Measurements from ENCODE around the gene SSBP3.

The SSBP3 gene

GRCh38 chr1:54297596-54298283 is 108.5 kb downstream of the SSBP3 start:
- Histone ChIP-seq H3K14ac (ENCODE audit: low read length in 2 of 2) (peak overlapping the region in 1 of 2 experiments; percentile 80), H3K4ac (ENCODE audit: low read depth in 1 of 2, low read length in 2 of 2) (peak overlapping the region in 1 of 2 experiments; percentile 17), H2BK120ac (ENCODE audit: low read depth, low read length) (no peak overlapping the region), H3K9ac (ENCODE audit: low read length) (no peak overlapping the region), H2BK5ac (ENCODE audit: low read depth, low read length, poor library complexity, severe bottlenecking) (no peak overlapping the region), H3K79me1 (replicated peaks; ENCODE audit: low read length, poor library complexity, severe bottlenecking) (peaks cover 52% of the 10 kb centered on the region), H3K4me3 (ENCODE audit: insufficient read depth in 1 of 2, low read depth in 1 of 2, low read length in 2 of 2) (no peak overlapping the region), H3K9me3 (ENCODE audit: control insufficient read depth, low read length) (no peaks in the 10 kb centered on the region), H3K18ac (ENCODE audit: low read depth in 1 of 2, low read length in 2 of 2) (peak overlapping the region; percentile 8 to 54), H4K8ac (ENCODE audit: low read length) (no peak overlapping the region), H3K4me1 (ENCODE audit: control insufficient read depth, insufficient read depth, low read depth, low read length) (peaks cover 30% of the 10 kb centered on the region), H2BK12ac (ENCODE audit: low read length in 2 of 2) (no peak overlapping the region), H2BK15ac (ENCODE audit: low read depth, poor library complexity, severe bottlenecking) (peak overlapping the region; percentile 26), H3K36me3 (ENCODE audit: control insufficient read depth in 1 of 2, insufficient read depth in 2 of 2, low read depth in 1 of 2, low read length in 2 of 2) (no peaks in the 10 kb centered on the region), H3K27ac (ENCODE audit: low read length, poor library complexity, severe bottlenecking) (no peak overlapping the region), H2AK5ac (ENCODE audit: low read length, severe bottlenecking) (peak overlapping the region; percentile 26), H3K4me2 (ENCODE audit: low read length, poor library complexity, severe bottlenecking) (no peak overlapping the region), H3K23ac (ENCODE audit: low read length in 2 of 2) (no peak overlapping the region), H3K27me3 (ENCODE audit: control insufficient read depth in 1 of 2, insufficient read depth in 1 of 2, low read length in 2 of 2) (no peaks in the 10 kb centered on the region), H2AFZ (ENCODE audit: low read depth, low read length) (no peak overlapping the region), H4K91ac (ENCODE audit: low read length) (peak overlapping the region; percentile 73)
- WGBS: 88% methylated on average over 6 of the region's 6 CpGs
- no peak for DNase-seq

- DNase-seq: no peak
- Histone ChIP-seq H2BK120ac (ENCODE audit: low read depth, low read length) (no peak overlapping the region), H3K79me1 (replicated peaks; ENCODE audit: low read length, poor library complexity, severe bottlenecking) (peaks cover 51% of the 10 kb centered on the region), H2AFZ (ENCODE audit: low read depth, low read length) (no peak overlapping the region), H3K4me3 (ENCODE audit: insufficient read depth in 1 of 2, low read depth in 1 of 2, low read length in 2 of 2) (no peak overlapping the region), H2BK15ac (ENCODE audit: low read depth, poor library complexity, severe bottlenecking) (no peak overlapping the region), H4K8ac (ENCODE audit: low read length) (no peak overlapping the region), H2AK5ac (ENCODE audit: low read length, severe bottlenecking) (peak overlapping the region; percentile 16), H2BK5ac (ENCODE audit: low read depth, low read length, poor library complexity, severe bottlenecking) (no peak overlapping the region), H4K91ac (ENCODE audit: low read length) (no peak overlapping the region), H3K9me3 (ENCODE audit: control insufficient read depth, low read length) (no peaks in the 10 kb centered on the region), H3K27me3 (ENCODE audit: control insufficient read depth in 1 of 2, insufficient read depth in 1 of 2, low read length in 2 of 2) (no peaks in the 10 kb centered on the region), H3K4me1 (ENCODE audit: control insufficient read depth, insufficient read depth, low read depth, low read length) (peaks cover 28% of the 10 kb centered on the region), H3K14ac (ENCODE audit: low read length in 2 of 2) (no peak overlapping the region), H3K18ac (ENCODE audit: low read depth in 1 of 2, low read length in 2 of 2) (no peak overlapping the region), H3K9ac (ENCODE audit: low read length) (no peak overlapping the region), H2BK12ac (ENCODE audit: low read length in 2 of 2) (no peak overlapping the region), H3K23ac (ENCODE audit: low read length in 2 of 2) (no peak overlapping the region), H3K4me2 (ENCODE audit: low read length, poor library complexity, severe bottlenecking) (no peak overlapping the region), H3K4ac (ENCODE audit: low read depth in 1 of 2, low read length in 2 of 2) (no peak overlapping the region), H3K27ac (ENCODE audit: low read length, poor library complexity, severe bottlenecking) (no peak overlapping the region), H3K36me3 (ENCODE audit: control insufficient read depth in 1 of 2, insufficient read depth in 2 of 2, low read depth in 1 of 2, low read length in 2 of 2) (no peaks in the 10 kb centered on the region)
- 94% methylated on average over 5 of the region's 5 CpGs for WGBS
These were observed 109.5 kb downstream of the SSBP3 start for GRCh38 chr1:54296666-54297065.

GRCh38 chr1:54294887-54295286 is 111.3 kb downstream of the SSBP3 start:
- no peak overlapping the region for H3K27ac ChIP-seq (ENCODE audit: low read length, poor library complexity, severe bottlenecking)
- no peaks in the 10 kb centered on the region for H3K9me3 ChIP-seq (ENCODE audit: control insufficient read depth, low read length)
- no peak overlapping the region for H2BK15ac ChIP-seq (ENCODE audit: low read depth, poor library complexity, severe bottlenecking)
- H3K36me3 ChIP-seq (ENCODE audit: control insufficient read depth in 1 of 2, insufficient read depth in 2 of 2, low read depth in 1 of 2, low read length in 2 of 2): no peaks in the 10 kb centered on the region
- H3K79me1 ChIP-seq (replicated peaks; ENCODE audit: low read length, poor library complexity, severe bottlenecking): peaks cover 45% of the 10 kb centered on the region
- H4K8ac ChIP-seq (ENCODE audit: low read length): no peak overlapping the region
- no peaks in the 10 kb centered on the region for H3K27me3 ChIP-seq (ENCODE audit: control insufficient read depth in 1 of 2, insufficient read depth in 1 of 2, low read length in 2 of 2)
- no peak overlapping the region for H2BK5ac ChIP-seq (ENCODE audit: low read depth, low read length, poor library complexity, severe bottlenecking)
- DNase-seq: peak; percentile 72
- peak overlapping the region in 1 of 2 experiments; percentile 8 for H2BK12ac ChIP-seq (ENCODE audit: low read length in 2 of 2)
- H3K18ac ChIP-seq (ENCODE audit: low read depth in 1 of 2, low read length in 2 of 2): peak overlapping the region; percentile 28 to 40
- no peak overlapping the region for H2AFZ ChIP-seq (ENCODE audit: low read depth, low read length)
- no peak overlapping the region for H3K9ac ChIP-seq (ENCODE audit: low read length)
- H3K4me3 ChIP-seq (ENCODE audit: insufficient read depth in 1 of 2, low read depth in 1 of 2, low read length in 2 of 2): no peak overlapping the region
- no peak overlapping the region for H3K14ac ChIP-seq (ENCODE audit: low read length in 2 of 2)
- peaks cover 33% of the 10 kb centered on the region for H3K4me1 ChIP-seq (ENCODE audit: control insufficient read depth, insufficient read depth, low read depth, low read length)
- no peak overlapping the region for H3K4me2 ChIP-seq (ENCODE audit: low read length, poor library complexity, severe bottlenecking)
- H4K91ac ChIP-seq (ENCODE audit: low read length): no peak overlapping the region
- H2AK5ac ChIP-seq (ENCODE audit: low read length, severe bottlenecking): no peak overlapping the region
- peak overlapping the region in 1 of 2 experiments; percentile 22 for H3K4ac ChIP-seq (ENCODE audit: low read depth in 1 of 2, low read length in 2 of 2)
- WGBS: 81% methylated on average over 6 of the region's 6 CpGs
- no peak overlapping the region for H3K23ac ChIP-seq (ENCODE audit: low read length in 2 of 2)
- no peak overlapping the region for H2BK120ac ChIP-seq (ENCODE audit: low read depth, low read length)

- no peak overlapping the region for H2BK120ac ChIP-seq (ENCODE audit: low read depth, low read length)
These were observed 113.9 kb downstream of the SSBP3 start for GRCh38 chr1:54292002-54292911.

More at GRCh38 chr1:54292002-54292911, 113.9 kb downstream of the SSBP3 start:
- Histone ChIP-seq H3K4me1 (ENCODE audit: control insufficient read depth, insufficient read depth, low read depth, low read length) (peaks cover 20% of the 10 kb centered on the region), H3K36me3 (ENCODE audit: control insufficient read depth in 1 of 2, insufficient read depth in 2 of 2, low read depth in 1 of 2, low read length in 2 of 2) (peaks cover 0 to 3% of the 10 kb centered on the region in 2 experiments), H4K91ac (ENCODE audit: low read length) (peak overlapping the region; percentile 31), H3K4me3 (ENCODE audit: insufficient read depth in 1 of 2, low read depth in 1 of 2, low read length in 2 of 2) (no peak overlapping the region), H4K8ac (ENCODE audit: low read length) (no peak overlapping the region), H3K14ac (ENCODE audit: low read length in 2 of 2) (no peak overlapping the region), H3K27ac (ENCODE audit: low read length, poor library complexity, severe bottlenecking) (no peak overlapping the region), H2AFZ (ENCODE audit: low read depth, low read length) (no peak overlapping the region), H3K9ac (ENCODE audit: low read length) (no peak overlapping the region), H3K79me1 (replicated peaks; ENCODE audit: low read length, poor library complexity, severe bottlenecking) (peaks cover 43% of the 10 kb centered on the region), H3K23ac (ENCODE audit: low read length in 2 of 2) (no peak overlapping the region), H2BK15ac (ENCODE audit: low read depth, poor library complexity, severe bottlenecking) (no peak overlapping the region), H3K9me3 (ENCODE audit: control insufficient read depth, low read length) (no peaks in the 10 kb centered on the region), H2BK12ac (ENCODE audit: low read length in 2 of 2) (peak overlapping the region in 1 of 2 experiments; percentile 18), H3K4ac (ENCODE audit: low read depth in 1 of 2, low read length in 2 of 2) (no peak overlapping the region), H2BK5ac (ENCODE audit: low read depth, low read length, poor library complexity, severe bottlenecking) (no peak overlapping the region), H3K4me2 (ENCODE audit: low read length, poor library complexity, severe bottlenecking) (no peak overlapping the region), H3K18ac (ENCODE audit: low read depth in 1 of 2, low read length in 2 of 2) (peak overlapping the region in 1 of 2 experiments; percentile 14), H2AK5ac (ENCODE audit: low read length, severe bottlenecking) (no peak overlapping the region), H3K27me3 (ENCODE audit: control insufficient read depth in 1 of 2, insufficient read depth in 1 of 2, low read length in 2 of 2) (no peaks in the 10 kb centered on the region)
- DNase-seq: no peak
- 91% methylated on average over 7 of the region's 10 CpGs for WGBS

Measured in mesenchymal stem cell (in vitro differentiated cells and primary cell).